ENCODE results near the gene MCF2L.

- TF ChIP-seq POLR2AphosphoS5 (IDR thresholded peaks at IDR 0.05; ENCODE audit: low read depth, low read length) = no peak
- TF ChIP-seq POLR2A (IDR thresholded peaks at IDR 0.05; ENCODE audit: low read depth, low read length) = no peak
- no peak for TF ChIP-seq TAF1 (IDR thresholded peaks at IDR 0.05; ENCODE audit: borderline replicate concordance, low read depth, low read length)
Observed at GRCh38 chr13:113121183-113121927, 152.3 kb downstream of the MCF2L start.
